Subcutaneous abdominal adipose tissue (tissue), 5 donors: ENCODE measurements around the gene SMIM38.

Experiments
- H3K27ac ChIP-seq: one replicate; pipeline ENCODE4 v1.7.0; 2013; ENCODE audit warnings: low read depth, mild to moderate bottlenecking, inconsistent platforms, low read length, moderate library complexity
- H3K27me3 ChIP-seq, 5 donors: one replicate each; pipeline ENCODE4 v1.7.0; 2013; ENCODE audit warnings: low read length in 5 of 5, inconsistent platforms in 1 of 5; ENCODE audit not compliant: control insufficient read depth in 5 of 5, insufficient read depth in 4 of 5
- H3K36me3 ChIP-seq, 5 donors: one replicate each; pipeline ENCODE4 v1.7.0; 2013; ENCODE audit warnings: low read length in 5 of 5; ENCODE audit not compliant: control insufficient read depth in 5 of 5, insufficient read depth in 5 of 5
- H3K4me1 ChIP-seq, 5 donors: one replicate each; pipeline ENCODE4 v1.7.0; 2013; ENCODE audit warnings: low read length in 5 of 5, mild to moderate bottlenecking in 3 of 5, moderate library complexity in 1 of 5; ENCODE audit not compliant: control insufficient read depth in 5 of 5, insufficient read depth in 5 of 5
- H3K4me3 ChIP-seq, 5 donors: one replicate each; pipeline ENCODE4 v1.7.0; 2013; ENCODE audit warnings: low read length in 5 of 5, low read depth in 1 of 5
- H3K9ac ChIP-seq, 5 donors: one replicate each; pipeline ENCODE4 v1.7.0; 2013; ENCODE audit warnings: low read length in 5 of 5, mild to moderate bottlenecking in 4 of 5, moderate library complexity in 3 of 5
- H3K9me3 ChIP-seq, 5 donors: one replicate each; pipeline ENCODE4 v1.7.0; 2013; ENCODE audit warnings: low read length in 5 of 5; ENCODE audit not compliant: control insufficient read depth in 5 of 5
- donor health status: healthy.
- donor health status: healthy.
- donor health status: healthy.
- donor health status: healthy.
- donor health status: healthy.

SMIM38 gene

GRCh38 chr11:69204941-69205742 lies 49.4 kb downstream of the SMIM38 start:
- Histone ChIP-seq H3K27me3 (peaks cover 10 to 39% (median 17%) of the 10 kb centered on the region in 5 donors), H3K4me3 (no peak overlapping the region), H3K27ac (no peak overlapping the region), H3K9ac (no peak overlapping the region), H3K36me3 (no peaks in the 10 kb centered on the region), H3K9me3 (peaks cover 0 to 6% (median 5%) of the 10 kb centered on the region in 5 donors), H3K4me1 (peaks cover 0 to 8% (median 0%) of the 10 kb centered on the region in 5 donors)
